ENCODE measurements around the gene P3H3.

- TF ChIP-seq POLR2A (IDR thresholded peaks at IDR 0.05): no peak
- TF ChIP-seq, protein P1, sequence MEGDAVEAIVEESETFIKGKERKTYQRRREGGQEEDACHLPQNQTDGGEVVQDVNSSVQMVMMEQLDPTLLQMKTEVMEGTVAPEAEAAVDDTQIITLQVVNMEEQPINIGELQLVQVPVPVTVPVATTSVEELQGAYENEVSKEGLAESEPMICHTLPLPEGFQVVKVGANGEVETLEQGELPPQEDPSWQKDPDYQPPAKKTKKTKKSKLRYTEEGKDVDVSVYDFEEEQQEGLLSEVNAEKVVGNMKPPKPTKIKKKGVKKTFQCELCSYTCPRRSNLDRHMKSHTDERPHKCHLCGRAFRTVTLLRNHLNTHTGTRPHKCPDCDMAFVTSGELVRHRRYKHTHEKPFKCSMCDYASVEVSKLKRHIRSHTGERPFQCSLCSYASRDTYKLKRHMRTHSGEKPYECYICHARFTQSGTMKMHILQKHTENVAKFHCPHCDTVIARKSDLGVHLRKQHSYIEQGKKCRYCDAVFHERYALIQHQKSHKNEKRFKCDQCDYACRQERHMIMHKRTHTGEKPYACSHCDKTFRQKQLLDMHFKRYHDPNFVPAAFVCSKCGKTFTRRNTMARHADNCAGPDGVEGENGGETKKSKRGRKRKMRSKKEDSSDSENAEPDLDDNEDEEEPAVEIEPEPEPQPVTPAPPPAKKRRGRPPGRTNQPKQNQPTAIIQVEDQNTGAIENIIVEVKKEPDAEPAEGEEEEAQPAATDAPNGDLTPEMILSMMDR (IDR thresholded peaks at IDR 0.05): peak; percentile 89 to 94 (median 93)
Observed at GRCh38 chr12:6825398-6826124, 2.6 kb upstream of the P3H3 start.
